ENCODE measurements around the gene SUB1. TPM values are rescaled to one million over a fixed set of nuclear protein-coding genes. Genes with fewer than 3 reads are reported as not detected.
"Not testable (repeated sequence)": the region's sequence is repeated elsewhere in the genome, so short reads cannot be mapped to it uniquely, and the experiment has no call there.

The SUB1 gene
- polyA plus RNA-seq, 1 donor, result 257 TPM

GRCh38 chr5:32598997-32599549 is 13.7 kb downstream of the SUB1 start:
- no peak for DNase-seq (ENCODE audit: low read depth)

GRCh38 chr5:32600054-32600622 is 14.8 kb downstream of the SUB1 start:
- DNase-seq (ENCODE audit: low read depth), result no peak

- DNase-seq (ENCODE audit: low read depth), result no peak
Observed at GRCh38 chr5:32601623-32602295, 16.4 kb downstream of the SUB1 start.

GRCh38 chr5:32602906-32603305 is 17.5 kb downstream of the SUB1 start:
- DNase-seq (ENCODE audit: low read depth), result no peak

- DNase-seq (ENCODE audit: low read depth), result no peak
Observed at GRCh38 chr5:32604800-32605765, 19.7 kb downstream of the SUB1 start.

GRCh38 chr5:32605766-32606152 is 20.4 kb downstream of the SUB1 start:
- no peak for DNase-seq (ENCODE audit: low read depth)

GRCh38 chr5:32612134-32612888 is 27.0 kb downstream of the SUB1 start:
- no peak for DNase-seq (ENCODE audit: low read depth)

- DNase-seq (ENCODE audit: low read depth), result peak; percentile 54
Observed at GRCh38 chr5:32613050-32613672, 27.8 kb downstream of the SUB1 start.

GRCh38 chr5:32615236-32615635 is 29.9 kb downstream of the SUB1 start:
- no peak for DNase-seq (ENCODE audit: low read depth)

GRCh38 chr5:32618962-32619361 is 33.6 kb downstream of the SUB1 start:
- DNase-seq (ENCODE audit: low read depth), result no peak

- no peak for DNase-seq (ENCODE audit: low read depth)
Observed at GRCh38 chr5:32621256-32621655, 35.9 kb downstream of the SUB1 start.

- DNase-seq (ENCODE audit: low read depth), result no peak
Observed at GRCh38 chr5:32625106-32625505, 39.7 kb downstream of the SUB1 start.

- DNase-seq (ENCODE audit: low read depth), result no peak
Observed at GRCh38 chr5:32625547-32625946, 40.2 kb downstream of the SUB1 start.

GRCh38 chr5:32627219-32627870 is 42.0 kb downstream of the SUB1 start:
- no peak for DNase-seq (ENCODE audit: low read depth)

GRCh38 chr5:32628049-32628844 is 42.9 kb downstream of the SUB1 start:
- DNase-seq (ENCODE audit: low read depth), result no peak

- no peak for DNase-seq (ENCODE audit: low read depth)
Observed at GRCh38 chr5:32630867-32631491, 45.6 kb downstream of the SUB1 start.

GRCh38 chr5:32633017-32633416 is 47.7 kb downstream of the SUB1 start:
- DNase-seq (ENCODE audit: low read depth), result not testable (repeated sequence)

- DNase-seq (ENCODE audit: low read depth), result no peak
Observed at GRCh38 chr5:32638309-32638708, 53.0 kb downstream of the SUB1 start.

- DNase-seq (ENCODE audit: low read depth), result no peak
Observed at GRCh38 chr5:32639943-32640342, 54.6 kb downstream of the SUB1 start.
